Memory B cell (primary cell): ENCODE measurements around the gene MARCHF6.
"Not testable (repeated sequence)": the region's sequence is repeated elsewhere in the genome, so short reads cannot be mapped to it uniquely, and the experiment has no call there.

Experiments used
- ATAC-seq: fragments of 150-1000 bp; cut with Tn5 transposase; 2 replicates; pipeline ENCODE4 v1.10.0; 2021; ENCODE audit warnings: low read depth, mild to moderate bottlenecking, moderate library complexity
- DNase-seq, 2 donors: peaks; one replicate each; pipeline ENCODE4 v3.0.0; 2022; ENCODE audit warnings: low spot score in 2 of 2
- H3K27ac Mint-ChIP-seq: one replicate; pipeline ENCODE4 v1.8.0; 2022; ENCODE audit warnings: mild to moderate bottlenecking, moderate library complexity, mixed read lengths
- H3K27me3 Mint-ChIP-seq: one replicate; pipeline ENCODE4 v1.8.0; 2022; ENCODE audit warnings: mixed read lengths
- H3K36me3 Mint-ChIP-seq: one replicate; pipeline ENCODE4 v1.8.0; 2022; ENCODE audit warnings: mild to moderate bottlenecking, mixed read lengths
- H3K4me1 Mint-ChIP-seq: one replicate; pipeline ENCODE4 v1.8.0; 2022; ENCODE audit warnings: mixed read lengths
- H3K4me3 Mint-ChIP-seq: one replicate; pipeline ENCODE4 v1.8.0; 2022; ENCODE audit warnings: mild to moderate bottlenecking, moderate library complexity, mixed read lengths
- H3K9me3 Mint-ChIP-seq: one replicate; pipeline ENCODE4 v1.8.0; 2022; ENCODE audit warnings: mixed read lengths

MARCHF6 gene

GRCh38 chr5:10371369-10371768 is 17.9 kb downstream of the MARCHF6 start:
- H3K27me3 Mint-ChIP-seq, DNase-seq, ATAC-seq, H3K36me3 Mint-ChIP-seq, H3K9me3 Mint-ChIP-seq: not testable (repeated sequence)
- Mint-ChIP-seq H3K27ac (peak overlapping the region; percentile 72), H3K4me1 (peaks cover 45% of the 10 kb centered on the region), H3K4me3 (peak overlapping the region; percentile 14)

GRCh38 chr5:10372726-10373709 is 19.5 kb downstream of the MARCHF6 start:
- H3K4me1 Mint-ChIP-seq: peaks cover 43% of the 10 kb centered on the region
- H3K27ac Mint-ChIP-seq: peak overlapping the region; percentile 22
- H3K9me3 Mint-ChIP-seq: no peaks in the 10 kb centered on the region
- ATAC-seq (no peak), DNase-seq (no peak)
- no peaks in the 10 kb centered on the region for H3K27me3 Mint-ChIP-seq
- H3K4me3 Mint-ChIP-seq: no peak overlapping the region
- H3K36me3 Mint-ChIP-seq: peaks cover 14% of the 10 kb centered on the region

- ATAC-seq: no peak
- DNase-seq: no peak
- H3K36me3 Mint-ChIP-seq: peaks cover 16% of the 10 kb centered on the region
- H3K4me1 Mint-ChIP-seq: peaks cover 37% of the 10 kb centered on the region
- H3K27ac Mint-ChIP-seq: no peak overlapping the region
- no peaks in the 10 kb centered on the region for H3K9me3 Mint-ChIP-seq
- no peak overlapping the region for H3K4me3 Mint-ChIP-seq
- H3K27me3 Mint-ChIP-seq: no peaks in the 10 kb centered on the region
Observed at GRCh38 chr5:10374046-10375022, 20.8 kb downstream of the MARCHF6 start.

DNA sequence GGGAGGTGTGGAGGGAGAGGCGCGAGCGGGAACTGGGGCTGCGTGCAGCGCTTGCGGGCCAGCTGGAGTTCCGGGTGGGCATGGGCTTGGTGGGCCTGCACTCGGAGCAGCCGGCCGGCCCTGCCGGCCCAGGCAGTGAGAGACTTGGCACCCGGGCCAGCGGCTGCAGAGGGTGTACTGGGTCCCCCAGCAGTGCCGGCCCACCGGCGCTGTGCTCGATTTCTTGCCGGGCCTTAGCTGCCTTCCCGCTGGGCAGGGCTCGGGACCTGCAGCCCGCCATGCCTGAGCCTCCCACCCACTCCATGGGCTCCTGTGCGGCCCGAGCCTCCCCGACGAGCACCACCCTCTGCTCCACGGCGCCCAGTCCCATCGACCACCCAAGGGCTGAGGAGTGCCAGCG is 21.7 kb downstream of the MARCHF6 start:
- ATAC-seq, H3K27ac Mint-ChIP-seq: not testable (repeated sequence)
- H3K4me1 Mint-ChIP-seq: peaks cover 33% of the 10 kb centered on the region

DNA sequence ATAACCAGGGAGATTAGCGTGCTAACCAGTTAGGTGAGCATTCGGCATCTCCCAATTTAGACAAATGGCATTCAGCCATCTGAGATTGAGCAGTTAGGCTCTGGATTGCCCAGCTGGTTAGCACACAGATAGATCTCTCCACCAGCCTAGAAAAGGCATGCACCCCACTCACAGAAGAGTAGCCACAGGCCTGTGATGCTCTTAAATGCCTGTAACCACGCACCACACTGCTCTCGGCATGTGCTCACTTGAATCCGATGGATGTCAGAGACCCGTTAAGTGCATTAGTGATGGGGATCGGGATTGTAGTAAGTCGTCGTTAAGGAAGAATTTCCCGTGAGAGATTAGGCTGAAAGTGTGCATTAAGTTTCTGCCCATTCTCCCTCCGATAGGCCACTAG is 23.0 kb downstream of the MARCHF6 start:
- DNase-seq: no peak
- Mint-ChIP-seq H3K27me3 (no peaks in the 10 kb centered on the region), H3K4me1 (peaks cover 25% of the 10 kb centered on the region), H3K9me3 (no peaks in the 10 kb centered on the region), H3K4me3 (no peak overlapping the region), H3K36me3 (peaks cover 20% of the 10 kb centered on the region), H3K27ac (no peak overlapping the region)
- ATAC-seq: no peak

More for the DNA sequence above, 21.7 kb downstream of the MARCHF6 start:
- not testable (repeated sequence) for H3K27me3 Mint-ChIP-seq, DNase-seq, H3K9me3 Mint-ChIP-seq, H3K4me3 Mint-ChIP-seq
- H3K36me3 Mint-ChIP-seq: peaks cover 18% of the 10 kb centered on the region

GRCh38 chr5:10377081-10377480 is 23.6 kb downstream of the MARCHF6 start:
- H3K9me3 Mint-ChIP-seq: no peaks in the 10 kb centered on the region
- no peak for DNase-seq
- ATAC-seq: no peak
- peaks cover 25% of the 10 kb centered on the region for H3K4me1 Mint-ChIP-seq
- H3K27ac Mint-ChIP-seq: no peak overlapping the region
- H3K27me3 Mint-ChIP-seq: no peaks in the 10 kb centered on the region
- no peak overlapping the region for H3K4me3 Mint-ChIP-seq
- peaks cover 24% of the 10 kb centered on the region for H3K36me3 Mint-ChIP-seq

- Mint-ChIP-seq H3K27ac (no peak overlapping the region), H3K4me1 (peaks cover 5% of the 10 kb centered on the region), H3K36me3 (peaks cover 32% of the 10 kb centered on the region), H3K9me3 (no peaks in the 10 kb centered on the region), H3K27me3 (no peaks in the 10 kb centered on the region), H3K4me3 (no peak overlapping the region)
- DNase-seq (no peak), ATAC-seq (no peak)
Observed at GRCh38 chr5:10381803-10382202, 28.3 kb downstream of the MARCHF6 start.

DNA sequence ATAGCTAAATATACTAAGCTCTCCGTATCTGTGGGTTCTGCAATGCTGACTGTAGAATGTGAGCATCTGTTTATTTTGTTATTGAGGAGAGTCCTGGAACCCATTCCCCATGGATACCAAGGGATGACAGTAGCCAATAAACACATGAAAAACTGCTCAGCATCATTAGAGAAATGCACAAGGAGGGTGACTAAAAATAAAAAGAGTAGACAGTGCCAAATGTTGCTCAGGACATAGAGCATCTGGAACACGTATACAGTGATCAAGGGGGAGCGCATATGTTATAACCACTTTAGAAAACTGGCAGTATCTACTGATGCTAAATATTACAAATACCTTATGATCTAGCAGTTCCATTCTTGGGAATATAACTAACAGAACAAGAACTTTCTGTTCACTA is 31.0 kb downstream of the MARCHF6 start:
- Mint-ChIP-seq H3K27me3 (no peaks in the 10 kb centered on the region), H3K4me1 (peaks cover 3% of the 10 kb centered on the region), H3K36me3 (peaks cover 28% of the 10 kb centered on the region), H3K4me3 (no peak overlapping the region), H3K27ac (no peak overlapping the region), H3K9me3 (no peaks in the 10 kb centered on the region)
- DNase-seq (no peak), ATAC-seq (no peak)

DNA sequence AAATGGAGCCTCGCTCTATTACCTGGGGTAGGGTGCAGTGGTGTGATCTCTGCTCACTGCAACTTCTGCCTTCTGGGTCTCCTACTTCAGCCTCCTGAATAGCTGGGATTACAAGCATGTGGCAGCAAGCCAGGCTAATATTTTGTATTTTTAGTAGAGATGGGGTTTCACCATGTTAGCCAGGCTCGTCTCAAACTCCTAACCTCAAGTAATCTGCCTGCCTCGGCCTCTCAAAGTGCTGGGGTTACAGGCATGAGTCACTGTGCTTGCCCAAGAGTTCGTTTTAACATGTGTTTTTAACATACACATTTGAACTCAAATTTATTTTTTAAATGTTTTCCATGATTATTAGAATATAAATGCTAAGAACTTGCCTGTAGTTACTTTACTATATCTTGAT is 34.2 kb downstream of the MARCHF6 start:
- Mint-ChIP-seq H3K27me3 (no peaks in the 10 kb centered on the region), H3K36me3 (peaks cover 29% of the 10 kb centered on the region), H3K4me3 (no peak overlapping the region), H3K9me3 (no peaks in the 10 kb centered on the region), H3K4me1 (peaks cover 3% of the 10 kb centered on the region), H3K27ac (no peak overlapping the region)
- ATAC-seq (no peak), DNase-seq (no peak)

- no peaks in the 10 kb centered on the region for H3K4me1 Mint-ChIP-seq
- H3K4me3 Mint-ChIP-seq: no peak overlapping the region
- H3K27me3 Mint-ChIP-seq: no peaks in the 10 kb centered on the region
- no peaks in the 10 kb centered on the region for H3K9me3 Mint-ChIP-seq
- no peak overlapping the region for H3K27ac Mint-ChIP-seq
- peaks cover 25% of the 10 kb centered on the region for H3K36me3 Mint-ChIP-seq
- no peak for DNase-seq
- ATAC-seq: no peak
Observed at GRCh38 chr5:10391130-10391529, 37.6 kb downstream of the MARCHF6 start.

DNA sequence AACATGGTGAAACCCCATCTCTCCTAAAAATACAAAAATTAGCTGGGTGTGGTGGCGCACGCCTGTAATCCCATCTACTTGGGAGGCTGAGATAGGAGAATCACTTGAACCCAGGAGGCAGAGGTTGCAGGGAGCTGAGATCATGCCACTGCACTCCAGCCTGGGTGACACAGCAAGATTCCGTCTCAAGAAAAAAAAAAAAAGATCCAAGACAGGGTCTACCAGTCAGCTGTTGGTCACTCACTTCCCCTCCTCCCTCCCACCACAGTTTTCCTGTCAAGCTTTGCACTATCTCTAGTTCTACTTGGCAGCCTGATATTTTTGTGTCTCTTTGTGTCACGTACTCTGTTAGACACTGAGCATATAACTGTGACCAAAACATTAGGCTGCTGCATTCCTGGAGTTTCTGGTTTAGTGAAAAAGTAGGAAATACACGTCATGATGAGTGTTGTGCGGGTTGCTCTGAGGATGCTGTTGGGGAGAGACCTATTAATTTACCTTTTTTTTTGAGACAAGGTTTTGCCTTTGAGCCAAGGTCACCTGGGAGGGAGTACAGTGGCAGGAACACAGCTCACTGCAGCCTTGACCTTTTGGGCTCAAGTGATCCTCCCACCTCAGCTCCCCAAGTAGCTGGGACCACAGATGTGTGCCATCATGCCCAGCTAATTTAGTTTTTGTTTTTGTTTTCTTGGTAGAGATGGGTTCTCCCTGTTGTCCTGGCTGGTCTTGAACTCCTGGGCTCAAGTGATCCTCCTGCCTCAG is 39.3 kb downstream of the MARCHF6 start:
- not testable (repeated sequence) for DNase-seq, ATAC-seq

DNA sequence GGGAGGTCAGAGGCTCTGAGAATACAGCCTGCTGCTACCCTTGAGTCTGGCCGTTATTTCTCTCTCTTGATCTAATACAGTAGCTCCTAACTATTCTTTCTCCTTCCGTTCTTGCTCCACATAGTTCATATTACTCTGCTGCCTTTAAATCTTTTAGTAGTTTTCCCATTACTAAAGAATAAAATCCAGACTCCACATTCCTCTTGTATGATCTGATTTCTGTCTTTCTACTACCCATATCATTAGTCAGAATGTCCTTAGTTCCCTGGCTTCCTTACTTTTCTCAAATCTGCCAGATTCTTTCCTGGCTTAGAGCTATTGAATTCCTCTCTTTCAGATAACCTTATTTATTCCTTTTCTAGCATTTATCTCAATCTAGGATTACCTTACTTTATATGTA is 40.0 kb downstream of the MARCHF6 start:
- peaks cover 35% of the 10 kb centered on the region for H3K36me3 Mint-ChIP-seq
- no peak overlapping the region for H3K27ac Mint-ChIP-seq
- no peaks in the 10 kb centered on the region for H3K9me3 Mint-ChIP-seq
- ATAC-seq: no peak
- H3K4me3 Mint-ChIP-seq: no peak overlapping the region
- H3K27me3 Mint-ChIP-seq: no peaks in the 10 kb centered on the region
- H3K4me1 Mint-ChIP-seq: no peaks in the 10 kb centered on the region
- no peak for DNase-seq

More for the DNA sequence above, 39.3 kb downstream of the MARCHF6 start:
- H3K27ac Mint-ChIP-seq, H3K27me3 Mint-ChIP-seq, H3K4me3 Mint-ChIP-seq, H3K4me1 Mint-ChIP-seq, H3K9me3 Mint-ChIP-seq: not testable (repeated sequence)
- peaks cover 31% of the 10 kb centered on the region for H3K36me3 Mint-ChIP-seq

DNA sequence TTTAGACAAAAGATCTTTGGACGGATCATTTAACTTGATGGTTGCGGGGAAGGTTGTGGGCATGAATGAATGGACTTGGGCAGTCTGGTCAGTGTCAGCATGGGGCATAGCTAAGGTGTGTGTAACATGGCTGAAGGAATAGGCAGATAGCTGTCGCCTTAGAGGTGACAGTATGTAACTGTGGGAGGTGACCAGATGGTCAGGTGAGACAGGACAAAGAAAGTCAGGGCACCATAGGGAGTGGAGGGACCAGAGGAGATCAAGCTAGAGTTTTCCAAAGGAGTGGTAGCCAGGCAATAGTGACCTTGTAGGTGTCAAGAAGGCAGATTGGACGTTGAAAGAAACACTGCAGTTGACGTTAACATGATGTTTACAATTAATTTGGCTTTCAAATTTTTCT is 43.1 kb downstream of the MARCHF6 start:
- Mint-ChIP-seq H3K36me3 (peaks cover 33% of the 10 kb centered on the region), H3K4me1 (peaks cover 3% of the 10 kb centered on the region), H3K4me3 (no peak overlapping the region), H3K27me3 (no peaks in the 10 kb centered on the region), H3K9me3 (no peaks in the 10 kb centered on the region), H3K27ac (peak overlapping the region; percentile 15)
- DNase-seq (no peak), ATAC-seq (no peak)
